Measurements from ENCODE around the gene CYP3A4. TPM values are rescaled to one million over a fixed set of nuclear protein-coding genes. Genes with fewer than 3 reads are reported as not detected.
"Not testable (repeated sequence)": the region's sequence is repeated elsewhere in the genome, so short reads cannot be mapped to it uniquely, and the experiment has no call there.

CYP3A4 gene
- total and polyA plus RNA-seq, 2 of the 8 experiments (the other 6 are each of a cell fraction or from before 2014, with no cell fraction given): not detected

DNA sequence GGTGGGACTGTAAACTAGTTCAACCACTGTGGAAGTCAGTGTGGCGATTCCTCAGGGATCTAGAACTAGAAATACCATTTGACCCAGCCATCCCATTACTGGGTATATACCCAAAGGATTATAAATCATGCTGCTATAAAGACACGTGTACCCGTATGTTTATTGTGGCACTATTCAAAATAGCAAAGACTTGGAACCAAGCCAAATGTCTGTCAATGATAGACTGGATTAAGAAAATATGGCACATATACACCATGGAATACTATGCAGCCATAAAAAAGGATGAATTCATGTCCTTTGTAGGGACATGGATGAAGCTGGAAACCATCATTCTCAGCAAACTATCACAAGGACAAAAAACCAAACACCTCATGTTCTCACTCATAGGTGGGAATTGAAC, 37.1 kb downstream of the CYP3A4 start:
- WGBS, 2 experiments (ENCODE audit: extremely low coverage in 1 of 2, insufficient coverage in 1 of 2, insufficient read length in 1 of 2, insufficient replicate concordance in 2 of 2, low coverage in 1 of 2, low lambda C conversion rate in 2 of 2, missing lambda C conversion rate in 1 of 2): 97% methylated on average over 2 of the region's 3 CpGs; no CpG with 5 or more reads in 1 of the 2 experiments
- H2AFZ ChIP-seq (ENCODE audit: low read length); H3K9me3 ChIP-seq (ENCODE audit: insufficient read depth in 2 of 2, low read depth in 1 of 2, low read length in 1 of 2); H4K91ac ChIP-seq (replicated peaks; ENCODE audit: insufficient read length, low read length); CTCF ChIA-PET (ENCODE audit: partially characterized antibody); H3K14ac ChIP-seq (ENCODE audit: insufficient read length); H2BK20ac ChIP-seq (ENCODE audit: low read length); H2BK5ac ChIP-seq (ENCODE audit: low read depth, low read length); H3K79me2 ChIP-seq (ENCODE audit: control insufficient read depth in 1 of 2, insufficient read depth in 2 of 2, low read length in 2 of 2); FAIRE-seq; H4K5ac ChIP-seq (ENCODE audit: insufficient read length, low read depth, low read length); H3K23me2 ChIP-seq (ENCODE audit: low read depth, low read length); H3K4me1 ChIP-seq (replicated peaks in 1 of 4; ENCODE audit: control insufficient read depth in 3 of 4, insufficient read depth in 4 of 4, low read length in 3 of 4); H2AK5ac ChIP-seq (ENCODE audit: low read depth, low read length); H2BK15ac ChIP-seq (ENCODE audit: low read length); H2BK120ac ChIP-seq (replicated peaks; ENCODE audit: low read depth, low read length); H4K20me1 ChIP-seq (replicated peaks in 1 of 2; ENCODE audit: control insufficient read depth in 1 of 2, insufficient read depth in 2 of 2, low read length in 2 of 2); H3K27ac ChIP-seq (ENCODE audit: low read depth, low read length); H3K4me2 ChIP-seq (ENCODE audit: insufficient read depth in 1 of 2, low read depth in 2 of 2, low read length in 2 of 2); H3K4ac ChIP-seq (replicated peaks; ENCODE audit: insufficient read length, low read depth, low read length); H3K23ac ChIP-seq (ENCODE audit: insufficient read length); H3K9ac ChIP-seq (replicated peaks in 1 of 4; ENCODE audit: extremely low read depth in 1 of 4, low read depth in 3 of 4, low read length in 3 of 4); H3K36me3 ChIP-seq (ENCODE audit: control insufficient read depth in 2 of 4, insufficient read depth in 4 of 4, low read length in 3 of 4); H2BK12ac ChIP-seq (ENCODE audit: low read depth, low read length); H3K56ac ChIP-seq (replicated peaks; ENCODE audit: insufficient read length, low read depth, low read length); DNase-seq (ENCODE audit: low read depth in 1 of 2, low spot score in 2 of 2); H3K18ac ChIP-seq (ENCODE audit: extremely low read depth, low read length); H3K27me3 ChIP-seq (replicated peaks in 1 of 4; ENCODE audit: control insufficient read depth in 3 of 4, extremely low read depth in 1 of 4, insufficient read depth in 3 of 4, low read length in 3 of 4); H3K79me1 ChIP-seq (ENCODE audit: low read depth, low read length); H3K4me3 ChIP-seq (ENCODE audit: extremely low read depth in 1 of 4, insufficient read depth in 2 of 4, low read depth in 3 of 4, low read length in 4 of 4); H4K8ac ChIP-seq (ENCODE audit: extremely low read depth, insufficient read depth, low read length); POLR2A ChIA-PET (ENCODE audit: partially characterized antibody): not testable (repeated sequence)

DNA sequence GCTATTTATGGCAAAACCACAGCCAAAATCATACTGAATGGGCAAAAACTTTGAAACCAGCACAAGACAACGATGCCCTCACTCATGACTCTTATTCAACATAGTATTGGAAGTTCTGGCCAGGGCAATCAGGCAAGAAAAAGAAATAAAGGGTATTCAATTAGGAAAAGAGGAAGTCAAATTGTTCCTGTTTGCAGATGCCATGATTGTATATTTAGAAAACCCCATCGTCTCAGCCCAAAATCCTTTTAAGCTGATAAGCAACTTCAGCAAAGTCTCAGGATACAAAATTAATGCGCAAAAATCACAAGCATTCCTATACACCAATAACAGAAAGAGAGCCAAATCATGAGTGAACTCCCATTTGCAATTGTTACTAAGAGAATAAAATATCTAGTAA, 38.6 kb downstream of the CYP3A4 start:
- H4K91ac ChIP-seq (replicated peaks; ENCODE audit: insufficient read length, low read length); CTCF ChIA-PET (ENCODE audit: partially characterized antibody); H3K4me2 ChIP-seq (ENCODE audit: insufficient read depth in 1 of 2, low read depth in 2 of 2, low read length in 2 of 2); H3K79me1 ChIP-seq (ENCODE audit: low read depth, low read length); FAIRE-seq; H3K9me3 ChIP-seq (ENCODE audit: insufficient read depth in 2 of 2, low read depth in 1 of 2, low read length in 1 of 2); H3K36me3 ChIP-seq (ENCODE audit: control insufficient read depth in 2 of 4, insufficient read depth in 4 of 4, low read length in 3 of 4); H3K23ac ChIP-seq (ENCODE audit: insufficient read length); DNase-seq (ENCODE audit: low read depth in 1 of 2, low spot score in 2 of 2); H2AK5ac ChIP-seq (ENCODE audit: low read depth, low read length); H2BK5ac ChIP-seq (ENCODE audit: low read depth, low read length); H2BK120ac ChIP-seq (replicated peaks; ENCODE audit: low read depth, low read length); POLR2A ChIA-PET (ENCODE audit: partially characterized antibody); H3K23me2 ChIP-seq (ENCODE audit: low read depth, low read length); H3K9ac ChIP-seq (replicated peaks in 1 of 4; ENCODE audit: extremely low read depth in 1 of 4, low read depth in 3 of 4, low read length in 3 of 4); H3K56ac ChIP-seq (replicated peaks; ENCODE audit: insufficient read length, low read depth, low read length); H3K18ac ChIP-seq (ENCODE audit: extremely low read depth, low read length); H4K5ac ChIP-seq (ENCODE audit: insufficient read length, low read depth, low read length); H4K20me1 ChIP-seq (replicated peaks in 1 of 2; ENCODE audit: control insufficient read depth in 1 of 2, insufficient read depth in 2 of 2, low read length in 2 of 2); H2BK12ac ChIP-seq (ENCODE audit: low read depth, low read length); H3K4me3 ChIP-seq (ENCODE audit: extremely low read depth in 1 of 4, insufficient read depth in 2 of 4, low read depth in 3 of 4, low read length in 4 of 4); H3K79me2 ChIP-seq (ENCODE audit: control insufficient read depth in 1 of 2, insufficient read depth in 2 of 2, low read length in 2 of 2); H3K27me3 ChIP-seq (replicated peaks in 1 of 4; ENCODE audit: control insufficient read depth in 3 of 4, extremely low read depth in 1 of 4, insufficient read depth in 3 of 4, low read length in 3 of 4); H2BK15ac ChIP-seq (ENCODE audit: low read length); H3K4me1 ChIP-seq (replicated peaks in 1 of 4; ENCODE audit: control insufficient read depth in 3 of 4, insufficient read depth in 4 of 4, low read length in 3 of 4); H3K14ac ChIP-seq (ENCODE audit: insufficient read length); H3K4ac ChIP-seq (replicated peaks; ENCODE audit: insufficient read length, low read depth, low read length); H2BK20ac ChIP-seq (ENCODE audit: low read length); H4K8ac ChIP-seq (ENCODE audit: extremely low read depth, insufficient read depth, low read length); H3K27ac ChIP-seq (ENCODE audit: low read depth, low read length); H2AFZ ChIP-seq (ENCODE audit: low read length): not testable (repeated sequence)
- WGBS, 2 experiments (ENCODE audit: extremely low coverage in 1 of 2, insufficient coverage in 1 of 2, insufficient read length in 1 of 2, insufficient replicate concordance in 2 of 2, low coverage in 1 of 2, low lambda C conversion rate in 2 of 2, missing lambda C conversion rate in 1 of 2): 87% methylated on average over 3 of the region's 3 CpGs; no CpG with 5 or more reads in 1 of the 2 experiments
